Mucosa of descending colon (tissue), 3 donors: ENCODE measurements around the gene STAT3. TPM values are rescaled to one million over a fixed set of nuclear protein-coding genes. Genes with fewer than 3 reads are reported as not detected.

ENCODE experiments used
- ATAC-seq: fragments of 200-7000 bp; cut with Tn5 transposase; one replicate; pipeline ENCODE4 v1.9.1; 2020; ENCODE audit warnings: mild to moderate bottlenecking, moderate library complexity
- DNase-seq, 3 donors: peaks; one replicate each; pipeline ENCODE4 v3.0.0-alpha.2; 2020
- H3K36me3 ChIP-seq: fragments of 200-600 bp; one replicate; pipeline ENCODE4 v1.8.0; 2021; ENCODE audit warnings: low read depth, mild to moderate bottlenecking
- H3K4me1 ChIP-seq: fragments of 200-600 bp; one replicate; pipeline ENCODE4 v1.8.0; 2021; ENCODE audit warnings: low read depth, mild to moderate bottlenecking
- H3K4me3 ChIP-seq: fragments of 200-600 bp; one replicate; pipeline ENCODE4 v1.8.0; 2021; ENCODE audit warnings: mild to moderate bottlenecking
- H3K9me3 ChIP-seq: fragments of 200-600 bp; one replicate; pipeline ENCODE4 v1.8.0; 2021; ENCODE audit warnings: mild to moderate bottlenecking
- CTCF ChIP-seq: fragments of 200-600 bp; IDR thresholded peaks from one replicate; pipeline ENCODE4 v1.8.0; 2022; ENCODE audit warnings: antibody characterized with exemption, mild to moderate bottlenecking
- intact Hi-C, 2 donors: fragments of 100-400 bp; cut with DNase I in 1 of 2; cut with micrococcal nuclease in 1 of 2; formaldehyde crosslinking; loops; one replicate each; pipeline versions ENCODE4 v1.11.0 to v1.11.1; 2022; cut with DNase I, micrococcal nuclease
- total RNA-seq, 3 donors: library from RNA; stranded (reverse); fragmentation: NEBNext Ultra II Directional in 2 of 3; extraction: Animal tissue kit (Norgen Biotek cat#: 25700) in 2 of 3; gene quantifications; one replicate each; pipeline versions ENCODE4 v1.2.1 to v1.2.4, GENCODE V29; 2021 to 2023
- donor health status: DM: no; HTN: no; CAD: no; lungs with moderate emphysema.
- donor health status: DM: no; HTN: no; CAD: no.
- donor health status: DM: no; HTN: yes; CAD: no.

STAT3 gene
- total RNA-seq, 3 donors from 2014 or later = 158 to 230 (median 227) TPM

- H3K36me3 ChIP-seq = no peaks in the 10 kb centered on the region
- ATAC-seq (peak; percentile 37), DNase-seq (no peak)
- H3K4me1 ChIP-seq = no peaks in the 10 kb centered on the region
- no peak overlapping the region for H3K4me3 ChIP-seq
- H3K9me3 ChIP-seq = no peaks in the 10 kb centered on the region
- TF ChIP-seq CTCF = no peak
- intact Hi-C loops = no loop called here
These were observed 47.5 kb downstream of the STAT3 start for GRCh38 chr17:42340691-42341127.

- H3K4me3 ChIP-seq = no peak overlapping the region
- no peak for ATAC-seq
- no peaks in the 10 kb centered on the region for H3K36me3 ChIP-seq
- no peaks in the 10 kb centered on the region for H3K4me1 ChIP-seq
- no peaks in the 10 kb centered on the region for H3K9me3 ChIP-seq
- no peak for TF ChIP-seq CTCF
- intact Hi-C loops = no loop called here
- no peak for DNase-seq
These were observed 49.0 kb downstream of the STAT3 start for GRCh38 chr17:42339221-42339620.

- Histone ChIP-seq H3K4me3 (no peak overlapping the region), H3K4me1 (no peaks in the 10 kb centered on the region), H3K9me3 (no peaks in the 10 kb centered on the region), H3K36me3 (no peaks in the 10 kb centered on the region)
- TF ChIP-seq CTCF = no peak
- intact Hi-C loops = no loop called here
- no peak for ATAC-seq
- DNase-seq = no peak
These were observed 49.7 kb downstream of the STAT3 start for GRCh38 chr17:42338427-42338985.

- DNase-seq = peak in 2 of 3 donors; percentile 30
- no peaks in the 10 kb centered on the region for H3K9me3 ChIP-seq
- no peak for TF ChIP-seq CTCF
- intact Hi-C loops = no loop called here
- H3K4me3 ChIP-seq = no peak overlapping the region
- no peaks in the 10 kb centered on the region for H3K4me1 ChIP-seq
- ATAC-seq = peak; percentile 61
- peaks cover 8% of the 10 kb centered on the region for H3K36me3 ChIP-seq
These were observed 50.8 kb downstream of the STAT3 start for GRCh38 chr17:42337442-42337841.

GRCh38 chr17:42334677-42335076 is 53.6 kb downstream of the STAT3 start:
- Histone ChIP-seq H3K36me3 (peaks cover 8% of the 10 kb centered on the region), H3K4me3 (no peak overlapping the region), H3K4me1 (peaks cover 2% of the 10 kb centered on the region), H3K9me3 (no peaks in the 10 kb centered on the region)
- ATAC-seq (no peak), DNase-seq (no peak)
- intact Hi-C loops = no loop called here
- TF ChIP-seq CTCF = no peak

GRCh38 chr17:42333053-42333452 is 55.2 kb downstream of the STAT3 start:
- peaks cover 13% of the 10 kb centered on the region for H3K4me1 ChIP-seq
- no peak for TF ChIP-seq CTCF
- intact Hi-C loops = no loop called here
- ATAC-seq = no peak
- no peak for DNase-seq
- H3K9me3 ChIP-seq = no peaks in the 10 kb centered on the region
- H3K36me3 ChIP-seq = peaks cover 8% of the 10 kb centered on the region
- H3K4me3 ChIP-seq = no peak overlapping the region
